ENCODE measurements around the gene SH3D19.
A peak's percentile ranks its signal among the peaks of the same experiment; 100 is the strongest.

SH3D19 gene

GRCh38 chr4:151143811-151144210 is 181.6 kb downstream of the SH3D19 start:
- TF ChIP-seq, protein P1, sequence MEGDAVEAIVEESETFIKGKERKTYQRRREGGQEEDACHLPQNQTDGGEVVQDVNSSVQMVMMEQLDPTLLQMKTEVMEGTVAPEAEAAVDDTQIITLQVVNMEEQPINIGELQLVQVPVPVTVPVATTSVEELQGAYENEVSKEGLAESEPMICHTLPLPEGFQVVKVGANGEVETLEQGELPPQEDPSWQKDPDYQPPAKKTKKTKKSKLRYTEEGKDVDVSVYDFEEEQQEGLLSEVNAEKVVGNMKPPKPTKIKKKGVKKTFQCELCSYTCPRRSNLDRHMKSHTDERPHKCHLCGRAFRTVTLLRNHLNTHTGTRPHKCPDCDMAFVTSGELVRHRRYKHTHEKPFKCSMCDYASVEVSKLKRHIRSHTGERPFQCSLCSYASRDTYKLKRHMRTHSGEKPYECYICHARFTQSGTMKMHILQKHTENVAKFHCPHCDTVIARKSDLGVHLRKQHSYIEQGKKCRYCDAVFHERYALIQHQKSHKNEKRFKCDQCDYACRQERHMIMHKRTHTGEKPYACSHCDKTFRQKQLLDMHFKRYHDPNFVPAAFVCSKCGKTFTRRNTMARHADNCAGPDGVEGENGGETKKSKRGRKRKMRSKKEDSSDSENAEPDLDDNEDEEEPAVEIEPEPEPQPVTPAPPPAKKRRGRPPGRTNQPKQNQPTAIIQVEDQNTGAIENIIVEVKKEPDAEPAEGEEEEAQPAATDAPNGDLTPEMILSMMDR (IDR thresholded peaks at IDR 0.05), result no peak

DNA sequence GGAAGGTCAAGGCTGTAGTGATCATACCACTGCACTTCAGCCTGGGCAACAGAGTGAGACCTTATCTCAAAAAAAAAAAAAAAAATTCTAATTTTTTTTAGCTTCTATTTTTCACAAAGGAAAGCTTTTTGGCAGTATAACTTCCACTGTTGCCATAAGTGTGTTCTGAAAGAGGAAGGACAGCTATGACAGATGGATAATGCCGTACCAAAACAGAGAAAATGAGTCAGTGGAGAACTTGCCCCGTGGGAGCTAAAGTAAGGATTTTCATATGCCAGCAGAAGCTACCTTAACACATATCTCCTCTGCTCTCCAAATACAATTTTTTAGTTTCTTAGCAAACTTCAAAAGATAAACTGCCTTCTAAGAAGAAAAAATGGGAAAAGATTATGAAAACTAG is 182.2 kb downstream of the SH3D19 start:
- TF ChIP-seq, protein P1 (IDR thresholded peaks at IDR 0.05), result no peak

GRCh38 chr4:151142758-151143157 is 182.6 kb downstream of the SH3D19 start:
- TF ChIP-seq, protein P1 (IDR thresholded peaks at IDR 0.05), result no peak

DNA sequence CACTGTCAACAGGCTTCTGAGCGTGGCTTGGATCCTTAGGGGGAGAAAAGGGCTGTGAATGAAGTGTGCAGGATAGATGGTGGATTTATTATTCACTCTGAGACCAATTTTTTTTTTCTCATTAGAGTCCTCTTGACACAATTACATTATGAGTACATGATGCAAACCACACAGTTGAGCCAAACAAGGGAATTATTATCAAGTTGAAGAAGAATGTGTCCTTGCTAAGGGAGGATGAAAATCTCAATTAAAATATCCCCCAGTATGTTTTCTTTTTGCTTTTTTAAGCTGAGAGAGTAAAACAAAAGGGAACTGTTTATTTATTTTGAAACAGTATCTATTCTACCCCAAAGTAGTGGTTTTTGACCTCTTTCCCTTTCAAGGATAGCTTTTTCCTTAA is 185.6 kb downstream of the SH3D19 start:
- TF ChIP-seq, protein P1 (IDR thresholded peaks at IDR 0.05), result no peak

- TF ChIP-seq, protein P1 (IDR thresholded peaks at IDR 0.05), result no peak
These were observed 192.1 kb downstream of the SH3D19 start for GRCh38 chr4:151133311-151133710.

DNA sequence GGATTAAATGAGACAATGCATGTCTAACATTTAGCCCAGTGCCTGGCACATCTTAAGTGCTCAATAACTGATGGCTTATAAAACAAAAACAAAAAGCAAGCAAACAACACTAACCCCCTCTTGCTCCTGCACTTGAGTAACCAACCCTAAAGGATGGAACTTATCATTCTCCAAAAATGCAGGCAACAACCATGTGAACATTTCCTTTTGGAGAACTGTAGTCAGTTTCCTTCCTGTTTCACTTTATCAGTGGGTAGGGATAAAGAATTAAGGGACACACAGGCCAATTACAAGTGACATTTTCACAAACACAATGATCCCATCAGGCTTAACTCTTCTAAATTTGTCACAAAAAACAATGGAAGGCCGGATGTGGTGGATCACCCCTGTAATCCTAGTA is 195.6 kb downstream of the SH3D19 start:
- TF ChIP-seq, protein P1 (IDR thresholded peaks at IDR 0.05), result no peak

DNA sequence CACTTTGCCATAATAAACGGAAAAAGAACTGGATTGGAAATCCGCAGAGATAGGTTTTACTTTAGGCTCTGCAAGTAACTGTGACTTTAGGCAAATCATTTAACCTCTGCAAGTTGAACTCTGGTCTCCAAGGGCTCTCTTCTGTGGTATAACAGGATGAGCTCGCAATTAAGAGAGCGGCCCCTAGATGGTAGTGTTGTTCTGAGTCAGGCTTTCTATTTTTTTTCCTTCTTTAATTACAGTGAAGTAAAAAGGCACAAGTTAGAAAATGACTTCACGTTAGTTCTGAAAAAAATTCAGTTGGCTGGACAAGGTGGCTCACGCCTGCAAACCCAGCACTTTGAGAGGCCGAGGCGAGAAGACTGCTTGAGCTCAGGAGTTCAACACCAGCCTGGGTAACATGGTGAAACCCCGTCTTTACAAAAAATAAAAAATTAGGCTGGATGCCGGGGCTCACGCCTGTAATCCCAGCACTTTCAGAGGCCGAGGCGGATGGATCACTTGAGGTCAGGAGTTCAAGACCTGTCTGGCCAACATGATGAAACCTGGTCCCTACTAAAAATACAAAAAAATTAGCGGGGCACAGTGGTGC is 207.9 kb downstream of the SH3D19 start:
- TF ChIP-seq, protein P1 (IDR thresholded peaks at IDR 0.05), result peak; percentile 69

DNA sequence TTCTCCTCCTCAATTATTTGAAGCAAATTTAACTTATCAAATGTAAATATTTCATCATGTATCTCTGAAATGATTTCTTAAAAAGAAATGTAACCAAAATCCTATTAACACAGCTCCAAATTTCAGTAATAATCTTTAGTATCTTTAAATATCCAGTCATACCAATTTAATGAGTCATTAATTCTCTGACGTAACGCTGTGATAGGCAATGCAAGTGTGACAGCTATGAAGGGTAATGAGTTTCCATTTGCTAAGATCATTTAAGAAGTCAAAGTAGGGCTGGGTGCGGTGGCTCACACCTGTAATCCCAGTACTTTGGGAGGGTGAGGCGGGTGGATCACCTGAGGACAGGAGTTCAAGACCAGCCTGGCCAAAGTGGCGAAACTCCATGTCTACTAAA is 210.4 kb downstream of the SH3D19 start:
- TF ChIP-seq, protein P1 (IDR thresholded peaks at IDR 0.05), result no peak
